DMS53 (cell line): ENCODE measurements around the gene CACNA1H.
"Not testable (repeated sequence)": the region's sequence is repeated elsewhere in the genome, so short reads cannot be mapped to it uniquely, and the experiment has no call there.

Experiments
- DNase-seq: peaks from one replicate; lab custom pipeline; 2025; lab: John Stamatoyannopoulos, UW

CACNA1H gene

GRCh38 chr16:1265090-1265630 lies 112.3 kb downstream of the CACNA1H start:
- no peak for DNase-seq

DNA sequence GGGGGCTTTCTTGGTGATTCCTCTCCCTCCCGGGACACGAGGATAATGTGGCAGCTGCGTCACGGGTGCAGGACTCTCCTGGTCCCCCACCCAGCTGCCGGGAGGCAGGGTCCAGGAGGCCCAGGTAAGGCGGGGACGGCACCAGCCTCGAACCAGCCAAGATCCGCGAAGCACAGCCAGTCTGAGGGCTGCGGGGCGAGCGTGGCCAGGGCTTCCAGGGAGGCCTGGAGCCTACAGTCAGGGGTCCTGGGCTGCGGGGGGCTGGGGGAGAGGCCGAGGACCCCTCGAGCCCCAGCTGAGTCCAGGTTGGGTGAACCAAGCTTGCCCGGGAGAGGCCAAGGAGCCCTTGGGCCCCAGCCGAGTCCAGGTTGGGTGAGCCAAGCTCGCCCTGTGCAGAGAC lies 112.9 kb downstream of the CACNA1H start:
- DNase-seq = no peak

GRCh38 chr16:1269418-1269817 lies 116.5 kb downstream of the CACNA1H start:
- not testable (repeated sequence) for DNase-seq

DNA sequence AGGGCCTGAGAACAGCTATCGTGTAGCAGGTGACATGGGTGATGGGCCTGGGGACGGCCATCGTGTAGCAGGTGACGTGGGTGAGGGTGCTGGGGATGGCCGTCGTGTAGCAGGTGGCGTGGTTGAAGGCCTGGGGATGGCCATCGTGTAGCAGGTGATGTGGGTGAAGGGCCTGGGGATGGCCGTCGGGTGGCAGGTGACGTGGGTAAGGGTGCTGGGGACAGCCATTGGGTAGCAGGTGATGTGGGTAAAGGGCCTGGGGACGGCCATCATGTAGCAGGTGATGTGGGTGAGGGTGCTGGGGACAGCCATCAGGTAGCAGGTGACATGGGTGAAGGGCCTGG lies 118.4 kb downstream of the CACNA1H start:
- no peak for DNase-seq
